Measurements from ENCODE around the gene CD99L2. TPM values are rescaled to one million over a fixed set of nuclear protein-coding genes. Genes with fewer than 3 reads are reported as not detected.

CD99L2 gene
- total and polyA plus RNA-seq, 12 donors: 20.0 to 102 (median 55.4) TPM

DNA sequence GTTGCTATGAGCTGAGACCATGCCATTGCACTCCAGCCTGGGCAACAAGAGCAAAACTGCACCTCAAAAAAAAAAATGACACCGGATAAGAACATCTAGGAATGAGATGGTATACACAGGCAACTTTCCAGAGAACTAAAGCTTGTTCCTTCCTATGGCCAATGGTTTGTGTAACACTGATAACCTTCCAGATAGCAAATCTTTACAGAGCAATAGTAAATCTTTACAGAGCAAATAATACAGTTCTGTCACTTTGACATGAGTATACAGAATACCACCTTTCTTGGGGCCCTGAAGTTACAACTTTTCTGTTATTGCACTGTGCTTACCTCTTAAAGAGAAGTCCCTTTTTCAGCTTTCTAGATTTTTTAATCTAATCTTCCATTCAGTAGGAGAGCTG is 91.6 kb downstream of the CD99L2 start:
- no peaks in the 10 kb centered on the region for H3K9me3 ChIP-seq (replicated peaks in 1 of 3)
- DNase-seq: no peak
- no peaks in the 10 kb centered on the region for H3K4me1 ChIP-seq (replicated peaks in 1 of 2)
- WGBS, 4 donors: 63 to 89% (median 78%) methylated on average over 1 of the region's 1 CpG
- TF ChIP-seq POLR2A (IDR thresholded peaks at IDR 0.05): no peak
- TF ChIP-seq, protein P1, sequence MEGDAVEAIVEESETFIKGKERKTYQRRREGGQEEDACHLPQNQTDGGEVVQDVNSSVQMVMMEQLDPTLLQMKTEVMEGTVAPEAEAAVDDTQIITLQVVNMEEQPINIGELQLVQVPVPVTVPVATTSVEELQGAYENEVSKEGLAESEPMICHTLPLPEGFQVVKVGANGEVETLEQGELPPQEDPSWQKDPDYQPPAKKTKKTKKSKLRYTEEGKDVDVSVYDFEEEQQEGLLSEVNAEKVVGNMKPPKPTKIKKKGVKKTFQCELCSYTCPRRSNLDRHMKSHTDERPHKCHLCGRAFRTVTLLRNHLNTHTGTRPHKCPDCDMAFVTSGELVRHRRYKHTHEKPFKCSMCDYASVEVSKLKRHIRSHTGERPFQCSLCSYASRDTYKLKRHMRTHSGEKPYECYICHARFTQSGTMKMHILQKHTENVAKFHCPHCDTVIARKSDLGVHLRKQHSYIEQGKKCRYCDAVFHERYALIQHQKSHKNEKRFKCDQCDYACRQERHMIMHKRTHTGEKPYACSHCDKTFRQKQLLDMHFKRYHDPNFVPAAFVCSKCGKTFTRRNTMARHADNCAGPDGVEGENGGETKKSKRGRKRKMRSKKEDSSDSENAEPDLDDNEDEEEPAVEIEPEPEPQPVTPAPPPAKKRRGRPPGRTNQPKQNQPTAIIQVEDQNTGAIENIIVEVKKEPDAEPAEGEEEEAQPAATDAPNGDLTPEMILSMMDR (IDR thresholded peaks at IDR 0.05): no peak
- H3K36me3 ChIP-seq (replicated peaks in 1 of 2): no peaks in the 10 kb centered on the region
- no peaks in the 10 kb centered on the region for H3K27me3 ChIP-seq
- no peak overlapping the region for H3K27ac ChIP-seq
- H3K4me3 ChIP-seq: no peak overlapping the region
- intact Hi-C loops (cut with DNase I): no loop called here

- intact Hi-C loops (cut with DNase I): no loop called here
- Histone ChIP-seq H3K4me3 (no peak overlapping the region), H3K9me3 (replicated peaks in 1 of 3) (no peaks in the 10 kb centered on the region), H3K27me3 (no peaks in the 10 kb centered on the region), H3K27ac (no peak overlapping the region), H3K36me3 (replicated peaks in 1 of 2) (no peaks in the 10 kb centered on the region), H3K4me1 (replicated peaks in 1 of 2) (no peaks in the 10 kb centered on the region)
- 93 to 98% (median 95%) methylated on average over 2 of the region's 2 CpGs for WGBS, 4 donors
- TF ChIP-seq POLR2A (IDR thresholded peaks at IDR 0.05): no peak
- TF ChIP-seq, protein P1 (IDR thresholded peaks at IDR 0.05): no peak
- DNase-seq: no peak
Observed at GRCh38 chrX:150805736-150806135, 92.7 kb downstream of the CD99L2 start.

DNA sequence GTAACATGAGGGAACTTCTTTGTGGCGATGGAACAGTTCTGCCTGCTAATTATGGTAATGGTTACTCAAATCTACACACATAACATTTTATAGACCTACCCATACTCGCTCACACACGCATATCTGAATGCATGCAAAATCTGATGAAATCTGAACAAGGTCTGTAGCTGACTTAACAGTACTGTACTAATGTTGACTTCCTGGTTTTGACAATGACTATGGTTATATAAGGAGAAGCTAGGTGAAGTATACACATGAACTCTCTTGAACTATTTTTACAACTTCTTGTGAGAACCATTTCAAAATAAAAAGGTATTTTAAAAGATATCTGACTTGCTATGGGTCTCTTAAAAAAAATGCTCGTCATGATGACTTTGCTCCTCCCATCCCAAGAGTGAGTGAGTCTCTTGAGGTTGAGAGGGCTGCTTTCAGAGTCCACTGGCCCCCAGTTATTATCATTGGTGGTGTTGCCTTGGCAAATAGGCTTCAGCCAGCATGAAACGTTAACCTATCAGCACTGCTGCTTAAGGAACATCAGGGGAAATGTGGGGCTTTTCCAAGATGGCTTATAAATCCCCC is 105.4 kb downstream of the CD99L2 start:
- 71 to 96% (median 83%) methylated on average over 5 of the region's 5 CpGs for WGBS, 4 donors
- H3K27ac ChIP-seq: no peak overlapping the region
- no peaks in the 10 kb centered on the region for H3K9me3 ChIP-seq (replicated peaks in 1 of 3)
- intact Hi-C loops (cut with DNase I): no loop called here
- TF ChIP-seq, protein P1 (IDR thresholded peaks at IDR 0.05): no peak
- TF ChIP-seq POLR2A (IDR thresholded peaks at IDR 0.05): no peak
- H3K4me1 ChIP-seq (replicated peaks in 1 of 2): no peaks in the 10 kb centered on the region
- no peak for DNase-seq
- no peak overlapping the region for H3K4me3 ChIP-seq
- no peaks in the 10 kb centered on the region for H3K27me3 ChIP-seq
- H3K36me3 ChIP-seq (replicated peaks in 1 of 2): no peaks in the 10 kb centered on the region

DNA sequence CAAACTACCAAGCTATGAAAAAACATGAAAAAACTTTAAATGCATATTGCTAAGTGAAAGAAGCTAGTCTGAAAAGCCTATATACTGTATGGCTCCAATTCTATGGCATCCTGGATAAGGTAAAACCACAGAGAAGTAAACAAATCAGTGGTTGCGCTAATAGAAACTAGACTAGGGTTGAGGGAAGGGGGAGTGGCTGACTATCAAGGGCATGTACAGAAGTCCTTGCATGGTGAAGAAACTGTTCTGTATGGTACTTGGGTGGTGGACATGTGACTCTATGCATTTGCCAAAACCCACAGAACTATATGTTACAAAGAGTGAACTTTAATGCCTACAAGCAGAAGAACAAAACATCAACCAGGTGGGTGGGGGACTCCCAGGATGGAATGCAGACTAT is 108.4 kb downstream of the CD99L2 start:
- TF ChIP-seq POLR2A (IDR thresholded peaks at IDR 0.05): no peak
- TF ChIP-seq, protein P1 (IDR thresholded peaks at IDR 0.05): no peak
- no peaks in the 10 kb centered on the region for H3K27me3 ChIP-seq
- H3K4me3 ChIP-seq: no peak overlapping the region
- no peaks in the 10 kb centered on the region for H3K4me1 ChIP-seq (replicated peaks in 1 of 2)
- H3K36me3 ChIP-seq (replicated peaks in 1 of 2): no peaks in the 10 kb centered on the region
- no peaks in the 10 kb centered on the region for H3K9me3 ChIP-seq (replicated peaks in 1 of 3)
- no peak for DNase-seq
- intact Hi-C loops (cut with DNase I): no loop called here
- H3K27ac ChIP-seq: no peak overlapping the region
- 88 to 100% (median 95%) methylated on average over 1 of the region's 1 CpG for WGBS, 4 donors

Data from adrenal gland (tissue), 12 donors.